SU-DHL-6 (cell line): ENCODE data around the gene DNPH1.

Source experiments
- EZH2phosphoT487 ChIP-seq: fragments of 200-600 bp; sonication (generic), shearing (Covaris generic); conservative IDR thresholded peaks from 2 replicates; pipeline ENCODE4 v1.6.1; 2018; ENCODE audit warnings: mild to moderate bottlenecking, antibody characterized with exemption, low read length, moderate library complexity, mixed read lengths
- TF ChIP-seq, protein P1 (sequence below): fragments of 200-600 bp; sonication (generic); IDR thresholded peaks from one replicate; pipeline ENCODE4 v1.5.1; 2017; ENCODE audit warnings: antibody characterized with exemption, mild to moderate bottlenecking, low read length, moderate library complexity; ENCODE audit not compliant: insufficient read depth, poor library complexity, severe bottlenecking

- TF ChIP-seq, protein P1, sequence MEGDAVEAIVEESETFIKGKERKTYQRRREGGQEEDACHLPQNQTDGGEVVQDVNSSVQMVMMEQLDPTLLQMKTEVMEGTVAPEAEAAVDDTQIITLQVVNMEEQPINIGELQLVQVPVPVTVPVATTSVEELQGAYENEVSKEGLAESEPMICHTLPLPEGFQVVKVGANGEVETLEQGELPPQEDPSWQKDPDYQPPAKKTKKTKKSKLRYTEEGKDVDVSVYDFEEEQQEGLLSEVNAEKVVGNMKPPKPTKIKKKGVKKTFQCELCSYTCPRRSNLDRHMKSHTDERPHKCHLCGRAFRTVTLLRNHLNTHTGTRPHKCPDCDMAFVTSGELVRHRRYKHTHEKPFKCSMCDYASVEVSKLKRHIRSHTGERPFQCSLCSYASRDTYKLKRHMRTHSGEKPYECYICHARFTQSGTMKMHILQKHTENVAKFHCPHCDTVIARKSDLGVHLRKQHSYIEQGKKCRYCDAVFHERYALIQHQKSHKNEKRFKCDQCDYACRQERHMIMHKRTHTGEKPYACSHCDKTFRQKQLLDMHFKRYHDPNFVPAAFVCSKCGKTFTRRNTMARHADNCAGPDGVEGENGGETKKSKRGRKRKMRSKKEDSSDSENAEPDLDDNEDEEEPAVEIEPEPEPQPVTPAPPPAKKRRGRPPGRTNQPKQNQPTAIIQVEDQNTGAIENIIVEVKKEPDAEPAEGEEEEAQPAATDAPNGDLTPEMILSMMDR: no peak
- no peak for TF ChIP-seq EZH2phosphoT487
Observed at GRCh38 chr6:43271944-43272343, 42.7 kb upstream of the DNPH1 start.
